Measurements from ENCODE around the gene SNAP47.

SNAP47 gene

GRCh38 chr1:227762231-227762911 is 27.1 kb downstream of the SNAP47 start:
- no peaks in the 10 kb centered on the region for H3K9me2 ChIP-seq (replicated peaks; ENCODE audit: insufficient read depth, low read length)
- H2AFZ ChIP-seq (ENCODE audit: low read depth, low read length, severe bottlenecking), result no peak overlapping the region
- H3K27ac ChIP-seq (ENCODE audit: low read depth, low read length), result no peak overlapping the region
- H3F3A ChIP-seq (ENCODE audit: insufficient read depth), result no peaks in the 10 kb centered on the region
- H3K4me3 ChIP-seq (ENCODE audit: insufficient read depth, low read length, poor library complexity, severe bottlenecking), result no peak overlapping the region
- H3K27me3 ChIP-seq (ENCODE audit: low read length), result no peaks in the 10 kb centered on the region
- 0 out of 2 replicates have a peak, but pooled peaks cover 7% of the 10 kb centered on the region for H3K79me2 ChIP-seq (ENCODE audit: insufficient read depth, low read length)
- H4K20me1 ChIP-seq (ENCODE audit: low read depth, low read length), result no peaks in the 10 kb centered on the region
- H3K9ac ChIP-seq (ENCODE audit: low read length), result no peak overlapping the region
- H3K4me2 ChIP-seq (ENCODE audit: low read depth, low read length, poor library complexity, severe bottlenecking), result no peak overlapping the region
- no peaks in the 10 kb centered on the region for H3K9me3 ChIP-seq (ENCODE audit: insufficient read depth, low read length)
- TF ChIP-seq CTCF (IDR thresholded peaks at IDR 0.05; ENCODE audit: insufficient read depth, low read length, poor library complexity, severe bottlenecking) (peak; percentile 74), EZH2phosphoT487 (conservative IDR thresholded peaks at IDR 0.05; ENCODE audit: low read length) (no peak)
- no peaks in the 10 kb centered on the region for H3K36me3 ChIP-seq (ENCODE audit: low read length)

- no peak overlapping the region for H3K9ac ChIP-seq (ENCODE audit: low read length)
- H2AFZ ChIP-seq (ENCODE audit: low read depth, low read length, severe bottlenecking), result no peak overlapping the region
- H3K27ac ChIP-seq (ENCODE audit: low read depth, low read length), result no peak overlapping the region
- H3K9me3 ChIP-seq (ENCODE audit: insufficient read depth, low read length), result no peaks in the 10 kb centered on the region
- no peaks in the 10 kb centered on the region for H3K36me3 ChIP-seq (ENCODE audit: low read length)
- no peaks in the 10 kb centered on the region for H4K20me1 ChIP-seq (ENCODE audit: low read depth, low read length)
- no peaks in the 10 kb centered on the region for H3K9me2 ChIP-seq (replicated peaks; ENCODE audit: insufficient read depth, low read length)
- no peak overlapping the region for H3K4me2 ChIP-seq (ENCODE audit: low read depth, low read length, poor library complexity, severe bottlenecking)
- no peak for TF ChIP-seq EZH2phosphoT487 (conservative IDR thresholded peaks at IDR 0.05; ENCODE audit: low read length)
- TF ChIP-seq CTCF (IDR thresholded peaks at IDR 0.05; ENCODE audit: insufficient read depth, low read length, poor library complexity, severe bottlenecking), result no peak
- H3F3A ChIP-seq (ENCODE audit: insufficient read depth), result no peaks in the 10 kb centered on the region
- H3K79me2 ChIP-seq (ENCODE audit: insufficient read depth, low read length), result 0 out of 2 replicates have a peak, but pooled peaks cover 7% of the 10 kb centered on the region
- H3K4me3 ChIP-seq (ENCODE audit: insufficient read depth, low read length, poor library complexity, severe bottlenecking), result no peak overlapping the region
- H3K27me3 ChIP-seq (ENCODE audit: low read length), result no peaks in the 10 kb centered on the region
These were observed 28.2 kb downstream of the SNAP47 start for GRCh38 chr1:227763246-227764018.

- TF ChIP-seq EZH2phosphoT487 (conservative IDR thresholded peaks at IDR 0.05; ENCODE audit: low read length) (no peak), CTCF (IDR thresholded peaks at IDR 0.05; ENCODE audit: insufficient read depth, low read length, poor library complexity, severe bottlenecking) (no peak)
- H3K27ac ChIP-seq (ENCODE audit: low read depth, low read length), result no peak overlapping the region
- H3F3A ChIP-seq (ENCODE audit: insufficient read depth), result no peaks in the 10 kb centered on the region
- no peaks in the 10 kb centered on the region for H4K20me1 ChIP-seq (ENCODE audit: low read depth, low read length)
- H3K4me3 ChIP-seq (ENCODE audit: insufficient read depth, low read length, poor library complexity, severe bottlenecking), result no peak overlapping the region
- H3K4me2 ChIP-seq (ENCODE audit: low read depth, low read length, poor library complexity, severe bottlenecking), result no peak overlapping the region
- no peaks in the 10 kb centered on the region for H3K9me3 ChIP-seq (ENCODE audit: insufficient read depth, low read length)
- no peaks in the 10 kb centered on the region for H3K27me3 ChIP-seq (ENCODE audit: low read length)
- H3K36me3 ChIP-seq (ENCODE audit: low read length), result no peaks in the 10 kb centered on the region
- no peaks in the 10 kb centered on the region for H3K9me2 ChIP-seq (replicated peaks; ENCODE audit: insufficient read depth, low read length)
- 0 out of 2 replicates have a peak, but pooled peaks cover 7% of the 10 kb centered on the region for H3K79me2 ChIP-seq (ENCODE audit: insufficient read depth, low read length)
- no peak overlapping the region for H3K9ac ChIP-seq (ENCODE audit: low read length)
- no peak overlapping the region for H2AFZ ChIP-seq (ENCODE audit: low read depth, low read length, severe bottlenecking)
These were observed 28.8 kb downstream of the SNAP47 start for GRCh38 chr1:227764019-227764391.
